Cardiac fibroblast (primary cell): ENCODE results near the gene PRDM12.

Experiments used
- DNase-seq, 2 donors: peaks; one replicate each; pipeline versions ENCODE4 v3.0.0 to v3.0.0-alpha.2; 2010; ENCODE audit warnings: low read depth in 2 of 2
- H3K4me3 ChIP-seq, 2 donors: replicated peaks in 1 of 2; 1 replicate in 1 of 2; 2 replicates in 1 of 2; pipeline ENCODE4 v1.5.1; 2011; ENCODE audit warnings: low read depth in 2 of 2, low read length in 2 of 2, mild to moderate bottlenecking in 2 of 2, moderate library complexity in 1 of 2
- CTCF ChIP-seq: IDR thresholded peaks from one replicate; pipeline ENCODE4 v1.5.1; 2011; ENCODE audit warnings: low read depth, mild to moderate bottlenecking, low read length, inconsistent platforms

Gene PRDM12

GRCh38 chr9:130707225-130707976 is 43.0 kb downstream of the PRDM12 start:
- H3K4me3 ChIP-seq: no peak overlapping the region
- peak; percentile 80 to 82 for DNase-seq
- TF ChIP-seq CTCF: peak; percentile 52

- DNase-seq: no peak
- no peak overlapping the region for H3K4me3 ChIP-seq
- TF ChIP-seq CTCF: no peak
Observed at GRCh38 chr9:130710822-130711352, 46.5 kb downstream of the PRDM12 start.

GRCh38 chr9:130711469-130711868 is 47.1 kb downstream of the PRDM12 start:
- no peak for DNase-seq
- no peak for TF ChIP-seq CTCF
- H3K4me3 ChIP-seq: no peak overlapping the region

GRCh38 chr9:130712564-130713285 is 48.3 kb downstream of the PRDM12 start:
- no peak for TF ChIP-seq CTCF
- peak overlapping the region; percentile 91 to 94 for H3K4me3 ChIP-seq
- DNase-seq: peak; percentile 98 to 99

GRCh38 chr9:130713286-130713960 is 49.0 kb downstream of the PRDM12 start:
- H3K4me3 ChIP-seq: peak overlapping the region; percentile 91 to 94
- peak; percentile 39 to 55 for DNase-seq
- TF ChIP-seq CTCF: no peak

- TF ChIP-seq CTCF: no peak
- DNase-seq: peak in 1 of 2 donors; percentile 17
- peak overlapping the region; percentile 91 to 94 for H3K4me3 ChIP-seq
Observed at GRCh38 chr9:130714586-130715110, 50.3 kb downstream of the PRDM12 start.
